Measurements from ENCODE around the gene EPN3. TPM values are rescaled to one million over a fixed set of nuclear protein-coding genes. Genes with fewer than 3 reads are reported as not detected.

Gene EPN3
- polyA plus RNA-seq, 1 donor from 2014 or later: not detected

GRCh38 chr17:50560185-50560824, 27.8 kb downstream of the EPN3 start, which contains the start of gene CACNA1G:
Gene CACNA1G (plus strand): TSS chr17:50560715. CDS start chr17:50561460, 745 bp downstream.
- Histone ChIP-seq H3K9ac (ENCODE audit: low read length) (peak within 1 kb of the TSS; percentile 75), H3K27ac (ENCODE audit: low read length) (no peak within 1 kb of the TSS), H3F3A (ENCODE audit: insufficient read depth, low read length, poor library complexity, severe bottlenecking) (no peaks in the 10 kb centered on the region), H3K4me2 (ENCODE audit: low read length) (peak within 1 kb of the TSS; percentile 54), H3K9me3 (ENCODE audit: low read length) (no peaks in the 10 kb centered on the region), H3K79me2 (replicated peaks; ENCODE audit: insufficient read depth, low read length) (no peaks in the 10 kb centered on the region), H4K20me1 (ENCODE audit: insufficient read depth) (no peaks in the 10 kb centered on the region), H3K27me3 (ENCODE audit: insufficient read depth, low read depth, low read length) (peaks cover 50% of the 10 kb centered on the region), H3K36me3 (ENCODE audit: insufficient read depth, low read length) (no peaks in the 10 kb centered on the region), H3K4me3 (ENCODE audit: low read length) (peak within 1 kb of the TSS; percentile 87), H3K9me2 (ENCODE audit: insufficient read depth, low read length) (no peaks in the 10 kb centered on the region), H2AFZ (ENCODE audit: low read depth, low read length) (no peak within 1 kb of the TSS)
- TF ChIP-seq EZH2 (IDR thresholded peaks at IDR 0.05; ENCODE audit: borderline replicate concordance, insufficient read depth, low read length, poor library complexity, severe bottlenecking) (no peak), MXI1 (conservative IDR thresholded peaks at IDR 0.05; ENCODE audit: poor library complexity, severe bottlenecking) (peak; percentile 60), TAF1 (IDR thresholded peaks at IDR 0.05; ENCODE audit: low read depth) (peak; percentile 71), EP300 (conservative IDR thresholded peaks at IDR 0.05; ENCODE audit: poor library complexity, severe bottlenecking) (no peak), RAD21 (conservative IDR thresholded peaks at IDR 0.05) (peak; percentile 66), POLR2AphosphoS5 (IDR thresholded peaks at IDR 0.05) (peak; percentile 89), SMC3 (conservative IDR thresholded peaks at IDR 0.05; ENCODE audit: poor library complexity) (peak; percentile 64), CTCF (IDR thresholded peaks at IDR 0.05; ENCODE audit: poor library complexity, severe bottlenecking) (peak; percentile 51)
- TF ChIP-seq, protein P1, sequence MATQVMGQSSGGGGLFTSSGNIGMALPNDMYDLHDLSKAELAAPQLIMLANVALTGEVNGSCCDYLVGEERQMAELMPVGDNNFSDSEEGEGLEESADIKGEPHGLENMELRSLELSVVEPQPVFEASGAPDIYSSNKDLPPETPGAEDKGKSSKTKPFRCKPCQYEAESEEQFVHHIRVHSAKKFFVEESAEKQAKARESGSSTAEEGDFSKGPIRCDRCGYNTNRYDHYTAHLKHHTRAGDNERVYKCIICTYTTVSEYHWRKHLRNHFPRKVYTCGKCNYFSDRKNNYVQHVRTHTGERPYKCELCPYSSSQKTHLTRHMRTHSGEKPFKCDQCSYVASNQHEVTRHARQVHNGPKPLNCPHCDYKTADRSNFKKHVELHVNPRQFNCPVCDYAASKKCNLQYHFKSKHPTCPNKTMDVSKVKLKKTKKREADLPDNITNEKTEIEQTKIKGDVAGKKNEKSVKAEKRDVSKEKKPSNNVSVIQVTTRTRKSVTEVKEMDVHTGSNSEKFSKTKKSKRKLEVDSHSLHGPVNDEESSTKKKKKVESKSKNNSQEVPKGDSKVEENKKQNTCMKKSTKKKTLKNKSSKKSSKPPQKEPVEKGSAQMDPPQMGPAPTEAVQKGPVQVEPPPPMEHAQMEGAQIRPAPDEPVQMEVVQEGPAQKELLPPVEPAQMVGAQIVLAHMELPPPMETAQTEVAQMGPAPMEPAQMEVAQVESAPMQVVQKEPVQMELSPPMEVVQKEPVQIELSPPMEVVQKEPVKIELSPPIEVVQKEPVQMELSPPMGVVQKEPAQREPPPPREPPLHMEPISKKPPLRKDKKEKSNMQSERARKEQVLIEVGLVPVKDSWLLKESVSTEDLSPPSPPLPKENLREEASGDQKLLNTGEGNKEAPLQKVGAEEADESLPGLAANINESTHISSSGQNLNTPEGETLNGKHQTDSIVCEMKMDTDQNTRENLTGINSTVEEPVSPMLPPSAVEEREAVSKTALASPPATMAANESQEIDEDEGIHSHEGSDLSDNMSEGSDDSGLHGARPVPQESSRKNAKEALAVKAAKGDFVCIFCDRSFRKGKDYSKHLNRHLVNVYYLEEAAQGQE (IDR thresholded peaks at IDR 0.05; ENCODE audit: borderline replicate concordance): no peak

DNA sequence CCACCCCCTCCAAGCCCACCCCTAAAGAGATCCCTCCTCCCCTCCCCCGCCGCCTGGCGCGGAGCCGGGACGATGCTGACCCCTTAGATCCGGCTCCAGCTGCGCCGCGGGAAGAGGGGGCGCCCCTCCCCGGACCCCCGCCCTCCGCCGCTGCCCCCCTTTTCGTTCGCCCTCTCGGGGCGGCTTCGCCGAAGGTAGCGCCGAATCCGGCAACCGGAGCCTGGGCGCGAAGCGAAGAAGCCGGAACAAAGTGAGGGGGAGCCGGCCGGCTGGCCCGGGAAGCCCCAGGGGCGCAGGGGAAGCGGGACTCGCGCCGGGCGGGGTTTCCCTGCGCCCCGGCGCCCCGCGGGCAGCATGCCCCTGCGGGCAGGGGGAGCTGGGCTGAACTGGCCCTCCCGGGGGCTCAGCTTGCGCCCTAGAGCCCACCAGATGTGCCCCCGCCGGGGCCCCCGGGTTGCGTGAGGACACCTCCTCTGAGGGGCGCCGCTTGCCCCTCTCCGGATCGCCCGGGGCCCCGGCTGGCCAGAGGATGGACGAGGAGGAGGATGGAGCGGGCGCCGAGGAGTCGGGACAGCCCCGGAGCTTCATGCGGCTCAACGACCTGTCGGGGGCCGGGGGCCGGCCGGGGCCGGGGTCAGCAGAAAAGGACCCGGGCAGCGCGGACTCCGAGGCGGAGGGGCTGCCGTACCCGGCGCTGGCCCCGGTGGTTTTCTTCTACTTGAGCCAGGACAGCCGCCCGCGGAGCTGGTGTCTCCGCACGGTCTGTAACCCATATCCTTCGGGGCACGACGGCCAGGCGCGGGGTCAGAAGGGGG, 28.6 kb downstream of the EPN3 start:
- TF ChIP-seq, protein P1 (IDR thresholded peaks at IDR 0.05; ENCODE audit: borderline replicate concordance): no peak
- TF ChIP-seq EP300 (conservative IDR thresholded peaks at IDR 0.05; ENCODE audit: poor library complexity, severe bottlenecking): no peak
- no peak for TF ChIP-seq SMC3 (conservative IDR thresholded peaks at IDR 0.05; ENCODE audit: poor library complexity)
- TF ChIP-seq RAD21 (conservative IDR thresholded peaks at IDR 0.05): no peak
- no peak for TF ChIP-seq TAF1 (IDR thresholded peaks at IDR 0.05; ENCODE audit: low read depth)
- TF ChIP-seq POLR2AphosphoS5 (IDR thresholded peaks at IDR 0.05): no peak
- TF ChIP-seq EZH2 (IDR thresholded peaks at IDR 0.05; ENCODE audit: borderline replicate concordance, insufficient read depth, low read length, poor library complexity, severe bottlenecking): no peak
- TF ChIP-seq MXI1 (conservative IDR thresholded peaks at IDR 0.05; ENCODE audit: poor library complexity, severe bottlenecking): no peak
- TF ChIP-seq CTCF (IDR thresholded peaks at IDR 0.05; ENCODE audit: poor library complexity, severe bottlenecking): no peak
- Histone ChIP-seq H3K9me2 (ENCODE audit: insufficient read depth, low read length) (no peaks in the 10 kb centered on the region), H3K36me3 (ENCODE audit: insufficient read depth, low read length) (no peaks in the 10 kb centered on the region), H3F3A (ENCODE audit: insufficient read depth, low read length, poor library complexity, severe bottlenecking) (no peaks in the 10 kb centered on the region), H3K9ac (ENCODE audit: low read length) (peak overlapping the region; percentile 75), H3K27me3 (ENCODE audit: insufficient read depth, low read depth, low read length) (peaks cover 50% of the 10 kb centered on the region), H2AFZ (ENCODE audit: low read depth, low read length) (no peak overlapping the region), H3K4me2 (ENCODE audit: low read length) (peak overlapping the region; percentile 35), H3K27ac (ENCODE audit: low read length) (no peak overlapping the region), H3K9me3 (ENCODE audit: low read length) (no peaks in the 10 kb centered on the region), H3K4me3 (ENCODE audit: low read length) (peak overlapping the region; percentile 87), H3K79me2 (replicated peaks; ENCODE audit: insufficient read depth, low read length) (no peaks in the 10 kb centered on the region), H4K20me1 (ENCODE audit: insufficient read depth) (no peaks in the 10 kb centered on the region)
